OCI-LY3 (cell line): ENCODE results near the gene SLC25A6.

Experiments used
- EZH2phosphoT487 ChIP-seq: fragments of 200-600 bp; shearing (Covaris generic); IDR thresholded peaks from 2 replicates; pipeline ENCODE4 v1.6.1; 2018; ENCODE audit warnings: antibody characterized with exemption, mixed run types, low read depth
- TF ChIP-seq, protein P1 (sequence below): fragments of 200-600, 300-600 bp; sonication (generic); IDR thresholded peaks from 2 replicates; pipeline ENCODE4 v1.5.1; 2014; ENCODE audit warnings: antibody characterized with exemption, low read length, low read depth

DNA sequence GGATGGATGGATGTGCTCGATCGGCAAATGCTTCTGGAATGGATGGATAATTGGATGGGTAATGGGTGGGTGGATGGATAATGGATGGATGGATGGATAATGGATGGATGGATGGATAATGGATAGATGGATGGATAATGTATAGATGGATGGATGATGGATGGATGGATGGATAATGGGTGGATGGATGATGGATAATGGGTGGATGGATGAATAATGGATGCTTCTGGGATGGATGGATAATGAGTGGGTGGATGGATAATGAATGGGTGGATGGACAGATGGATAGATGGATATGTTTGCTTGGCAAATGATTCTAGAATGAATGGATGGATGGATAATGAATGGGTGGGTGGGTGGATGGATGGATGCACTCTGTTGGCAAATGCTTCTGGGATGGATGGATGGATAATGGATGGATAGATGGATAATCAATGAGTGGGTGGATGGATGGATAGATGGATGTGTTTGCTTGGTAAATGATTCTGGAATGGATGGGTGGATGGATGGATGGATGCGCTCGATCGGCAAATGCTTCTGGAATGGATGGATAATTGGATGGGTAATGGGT, 3.8 kb upstream of the SLC25A6 start:
- TF ChIP-seq, protein P1, sequence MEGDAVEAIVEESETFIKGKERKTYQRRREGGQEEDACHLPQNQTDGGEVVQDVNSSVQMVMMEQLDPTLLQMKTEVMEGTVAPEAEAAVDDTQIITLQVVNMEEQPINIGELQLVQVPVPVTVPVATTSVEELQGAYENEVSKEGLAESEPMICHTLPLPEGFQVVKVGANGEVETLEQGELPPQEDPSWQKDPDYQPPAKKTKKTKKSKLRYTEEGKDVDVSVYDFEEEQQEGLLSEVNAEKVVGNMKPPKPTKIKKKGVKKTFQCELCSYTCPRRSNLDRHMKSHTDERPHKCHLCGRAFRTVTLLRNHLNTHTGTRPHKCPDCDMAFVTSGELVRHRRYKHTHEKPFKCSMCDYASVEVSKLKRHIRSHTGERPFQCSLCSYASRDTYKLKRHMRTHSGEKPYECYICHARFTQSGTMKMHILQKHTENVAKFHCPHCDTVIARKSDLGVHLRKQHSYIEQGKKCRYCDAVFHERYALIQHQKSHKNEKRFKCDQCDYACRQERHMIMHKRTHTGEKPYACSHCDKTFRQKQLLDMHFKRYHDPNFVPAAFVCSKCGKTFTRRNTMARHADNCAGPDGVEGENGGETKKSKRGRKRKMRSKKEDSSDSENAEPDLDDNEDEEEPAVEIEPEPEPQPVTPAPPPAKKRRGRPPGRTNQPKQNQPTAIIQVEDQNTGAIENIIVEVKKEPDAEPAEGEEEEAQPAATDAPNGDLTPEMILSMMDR, result no peak
- TF ChIP-seq EZH2phosphoT487, result no peak
